HepG2 (cell line): ENCODE results near the gene SRSF10. TPM values are rescaled to one million over a fixed set of nuclear protein-coding genes. Genes with fewer than 3 reads are reported as not detected.

Source experiments
- ATAC-seq: fragments of 200-7000 bp; cut with Tn5 transposase; 3 replicates; pipeline ENCODE4 v1.9.1; 2020; ENCODE audit warnings: mild to moderate bottlenecking, moderate library complexity
- BruUV-seq: library from RNA; stranded (reverse); fragments of 400-500 nt; replicated peaks from 2 replicates; lab custom pipeline; 2021; lab: Mats Ljungman, UMichigan
- CTCF ChIA-PET: fragments of 300-600 bp; formaldehyde crosslinking; extraction: SDS; loops from one replicate; lab custom pipeline; 2021; ENCODE audit warnings: low total read pairs, inconsistent platforms, low intra/inter-chr PET ratio; lab: Yijun Ruan, JAX
- POLR2A ChIA-PET: fragments of 350-600 bp; sonication (Branson Sonifier 250); formaldehyde crosslinking; loops from one replicate; lab custom pipeline; 2020; ENCODE audit warnings: antibody characterized with exemption, inconsistent platforms; lab: Yijun Ruan, JAX
- DNase-seq: peaks from one replicate; pipeline ENCODE4 v3.0.0-alpha.2; 2015; ENCODE audit warnings: low spot score
- FAIRE-seq: peaks from 3 replicates; lab custom pipeline; 2011; peaks lifted over from hg19 to GRCh38; lab: Jason Lieb, UNC
- H2AFZ ChIP-seq: one replicate; pipeline ENCODE4 v1.6.1; 2011; ENCODE audit warnings: low read length, inconsistent platforms
- H3K27ac ChIP-seq: fragments of 300-600 bp; 3 replicates; pipeline ENCODE4 v1.8.0; 2011; ENCODE audit warnings: mixed run types, mild to moderate bottlenecking, mixed read lengths, low read length, inconsistent platforms; ENCODE audit not compliant: insufficient read depth; ENCODE audit errors: extremely low read length
- H3K27me3 ChIP-seq, 2 experiments: fragments of 200-600 bp in 1 of 2; 2 replicates in 1 of 2; 3 replicates in 1 of 2; pipeline versions ENCODE4 v1.6.0 to v1.8.0; 2011; ENCODE audit warnings: low read length in 2 of 2, mild to moderate bottlenecking in 2 of 2, moderate library complexity in 2 of 2, inconsistent platforms in 1 of 2; ENCODE audit not compliant: insufficient read depth in 2 of 2, control insufficient read depth in 1 of 2
- H3K36me3 ChIP-seq, 2 experiments: fragments of 200-600 bp in 1 of 2; replicated peaks in 1 of 2; 2 replicates in 1 of 2; 3 replicates in 1 of 2; pipeline versions ENCODE4 v1.5.1 to v1.8.0; 2011; ENCODE audit warnings: low read length in 2 of 2, inconsistent platforms in 1 of 2; ENCODE audit not compliant: insufficient read depth in 2 of 2, control insufficient read depth in 1 of 2
- H3K4me1 ChIP-seq: 2 replicates; pipeline ENCODE4 v1.5.1; 2012; ENCODE audit warnings: low read length, inconsistent platforms; ENCODE audit not compliant: insufficient read depth
- H3K4me2 ChIP-seq: 2 replicates; pipeline ENCODE4 v1.6.0; 2011; ENCODE audit warnings: low read depth, low read length, inconsistent platforms
- H3K4me3 ChIP-seq, 3 experiments: fragments of 200-600 bp in 1 of 3; sonication (generic), shearing (Covaris generic) in 1 of 3; replicated peaks in 1 of 3; 2 replicates each; pipeline ENCODE4 v1.5.1; 2011 to 2016; ENCODE audit warnings: low read length in 3 of 3, inconsistent platforms in 2 of 3, low read depth in 2 of 3, mild to moderate bottlenecking in 2 of 3, control low read depth in 1 of 3, mixed read lengths in 1 of 3; ENCODE audit not compliant: insufficient read depth in 1 of 3
- H3K79me2 ChIP-seq: one replicate; pipeline ENCODE4 v1.6.1; 2011; ENCODE audit warnings: low read length, inconsistent platforms; ENCODE audit not compliant: insufficient read depth
- H3K9ac ChIP-seq: 2 replicates; pipeline ENCODE4 v1.6.0; 2011; ENCODE audit warnings: mild to moderate bottlenecking, low read depth, low read length, inconsistent platforms; ENCODE audit not compliant: insufficient read depth
- H3K9me3 ChIP-seq: 2 replicates; pipeline ENCODE4 v1.5.1; 2012; ENCODE audit warnings: mild to moderate bottlenecking, low read length
- H4K20me1 ChIP-seq: 2 replicates; pipeline ENCODE4 v1.6.0; 2011; ENCODE audit warnings: inconsistent platforms, mild to moderate bottlenecking, low read length, moderate library complexity; ENCODE audit not compliant: insufficient read depth
- ERF ChIP-seq: IDR thresholded peaks from 2 replicates; pipeline ENCODE4 v1.6.1; 2018; ENCODE audit warnings: missing biosample characterization, missing genetic modification reagents
- KLF12 ChIP-seq: sonication (generic); formaldehyde crosslinking; IDR thresholded peaks from 2 replicates; pipeline ENCODE4 v1.4.0; 2020; ENCODE audit warnings: missing genetic modification reagents, borderline replicate concordance
- ONECUT2 ChIP-seq: sonication (generic); formaldehyde crosslinking; IDR thresholded peaks from 2 replicates; pipeline ENCODE4 v1.4.0; 2020; ENCODE audit warnings: missing genetic modification reagents
- ZEB1 ChIP-seq: IDR thresholded peaks from 2 replicates; pipeline ENCODE4 v1.6.1; 2012; ENCODE audit warnings: mild to moderate bottlenecking, low read depth, inconsistent platforms; ENCODE audit not compliant: insufficient replicate concordance
- ZFAT ChIP-seq: sonication (generic); formaldehyde crosslinking; conservative IDR thresholded peaks from 2 replicates; pipeline ENCODE4 v1.8.1; 2023; ENCODE audit warnings: missing genetic modification reagents, inconsistent platforms
- ZNF17 ChIP-seq: sonication (generic); formaldehyde crosslinking; IDR thresholded peaks from 2 replicates; pipeline ENCODE4 v1.5.0; 2020; ENCODE audit warnings: mild to moderate bottlenecking, missing genetic modification reagents
- ZNF18 ChIP-seq: sonication (generic); formaldehyde crosslinking; IDR thresholded peaks from 2 replicates; pipeline ENCODE4 v1.8.0; 2022; ENCODE audit warnings: mild to moderate bottlenecking, missing genetic modification reagents; ENCODE audit not compliant: insufficient replicate concordance
- ZNF550 ChIP-seq: sonication (generic); formaldehyde crosslinking; IDR thresholded peaks from 2 replicates; pipeline ENCODE4 v1.4.0; 2020; ENCODE audit warnings: mild to moderate bottlenecking, missing genetic modification reagents, borderline replicate concordance
- ZNF652 ChIP-seq: IDR thresholded peaks from 2 replicates; pipeline ENCODE4 v1.6.1; 2016; ENCODE audit warnings: low read depth, borderline replicate concordance
- WGBS: methylation state at CpG from one replicate; pipeline ENCODE4 v1.1.6; 2017; ENCODE audit warnings: low lambda C conversion rate; 5-methylcytosine and 5-hydroxymethylcytosine counted together
- in situ Hi-C: cut with HindIII; loops from 2 replicates; pipeline ENCODE4 v1.10.0; 2017; ENCODE audit warnings: low pct_unique_long_range_greater_than_20kb; ENCODE audit not compliant: extremely low pct_ligation_motif_present
- intact Hi-C: fragments of 100-400 bp; cut with micrococcal nuclease; formaldehyde crosslinking; loops from one replicate; pipeline ENCODE4 v1.10.0; 2022; ENCODE audit not compliant: unreplicated experiment
- polyA plus RNA-seq, 8 experiments: library from polyadenylated mRNA; depleted of rRNA in 3 of 8; stranded (reverse) in 7 of 8; unstranded in 1 of 8; fragments of >200 nt; fragmentation: Illumina TruSeq in 4 of 8; extraction: Trizol in 4 of 8; gene quantifications; 2 replicates each; pipeline versions ENCODE4 v1.2.1 to v1.2.3, GENCODE V29; 2011 to 2016; ENCODE audit warnings: low read depth in 4 of 8, missing spikeins in 1 of 8, mixed read lengths in 1 of 8; ENCODE audit not compliant: insufficient read depth in 1 of 8
- total RNA-seq, 5 experiments: library from RNA; depleted of rRNA; stranded (reverse); fragments of >200 nt; fragmentation: Illumina TruSeq; extraction: Trizol; gene quantifications; 2 replicates each; pipeline ENCODE4 v1.2.3, GENCODE V29; 2016; ENCODE audit warnings: low read depth in 1 of 5
- TF ChIP-seq, protein P1 (sequence below), 2 experiments: sonication (generic) in 1 of 2; formaldehyde crosslinking in 1 of 2; IDR thresholded peaks; 2 replicates each; pipeline versions ENCODE4 v1.4.0 to v1.6.1; 2018 to 2020; ENCODE audit warnings: missing genetic modification reagents in 2 of 2, borderline replicate concordance in 1 of 2, low read depth in 1 of 2, mild to moderate bottlenecking in 1 of 2, missing biosample characterization in 1 of 2

Gene SRSF10
- total and polyA plus RNA-seq, 2 of the 13 experiments (the other 11 are each of a cell fraction or from before 2014, with no cell fraction given): 126 to 186 TPM

- H2AFZ ChIP-seq: no peak overlapping the region
- H3K4me1 ChIP-seq: peaks cover 32% of the 10 kb centered on the region
- peaks cover 2 to 10% of the 10 kb centered on the region in 2 experiments; a peak in 2 of 5 replicates for H3K27me3 ChIP-seq
- H3K36me3 ChIP-seq: no peaks in the 10 kb centered on the region
- H3K9me3 ChIP-seq: no peaks in the 10 kb centered on the region
- H3K27ac ChIP-seq: no peak overlapping the region
- no peak for ATAC-seq
- H4K20me1 ChIP-seq: no peaks in the 10 kb centered on the region
- ChIA-PET CTCF (no interaction called here), POLR2A (no interaction called here)
- no peaks in the 10 kb centered on the region for H3K79me2 ChIP-seq
- DNase-seq: no peak
- TF ChIP-seq ZNF17 (CRISPR knock-in tag) (no peak), ZNF550 (no peak), KLF12 (CRISPR knock-in tag) (no peak), ERF (CRISPR knock-in tag) (no peak), ZNF18 (CRISPR knock-in tag) (no peak), ZFAT (no peak), ZNF652 (no peak), ZEB1 (no peak), ONECUT2 (CRISPR knock-in tag) (no peak)
- TF ChIP-seq, protein P1, sequence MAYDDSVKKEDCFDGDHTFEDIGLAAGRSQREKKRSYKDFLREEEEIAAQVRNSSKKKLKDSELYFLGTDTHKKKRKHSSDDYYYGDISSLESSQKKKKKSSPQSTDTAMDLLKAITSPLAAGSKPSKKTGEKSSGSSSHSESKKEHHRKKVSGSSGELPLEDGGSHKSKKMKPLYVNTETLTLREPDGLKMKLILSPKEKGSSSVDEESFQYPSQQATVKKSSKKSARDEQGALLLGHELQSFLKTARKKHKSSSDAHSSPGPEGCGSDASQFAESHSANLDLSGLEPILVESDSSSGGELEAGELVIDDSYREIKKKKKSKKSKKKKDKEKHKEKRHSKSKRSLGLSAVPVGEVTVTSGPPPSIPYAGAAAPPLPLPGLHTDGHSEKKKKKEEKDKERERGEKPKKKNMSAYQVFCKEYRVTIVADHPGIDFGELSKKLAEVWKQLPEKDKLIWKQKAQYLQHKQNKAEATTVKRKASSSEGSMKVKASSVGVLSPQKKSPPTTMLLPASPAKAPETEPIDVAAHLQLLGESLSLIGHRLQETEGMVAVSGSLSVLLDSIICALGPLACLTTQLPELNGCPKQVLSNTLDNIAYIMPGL (CRISPR knock-in tag; IDR thresholded peaks at IDR 0.05; ENCODE audit: borderline replicate concordance in 1 of 2, low read depth in 1 of 2): no peak
- H3K4me3 ChIP-seq: no peak overlapping the region
- no TSS peak for BruUV-seq
- intact Hi-C loops (no loop called here), in situ Hi-C loops (loop anchor here (5.0 kb wide), 1 partner anchor 108 kb away; no protein-coding TSS in a partner anchor)
- FAIRE-seq: no peak
- WGBS: 63% methylated on average over 5 of the region's 5 CpGs
- no peak overlapping the region for H3K9ac ChIP-seq
- no peak overlapping the region for H3K4me2 ChIP-seq
Observed at GRCh38 chr1:23915466-23915865, 64.7 kb downstream of the SRSF10 start.
